Measurements from ENCODE around the gene PCOLCE2. TPM values are rescaled to one million over a fixed set of nuclear protein-coding genes. Genes with fewer than 3 reads are reported as not detected.

Gene PCOLCE2
- total and polyA plus RNA-seq, 2 donors (not counting 3 experiments of a cell fraction or from before 2014, with no cell fraction given), result not detected

- intact Hi-C loops (cut with micrococcal nuclease), result no loop called here
- ChIA-PET POLR2A (no interaction called here), CTCF (no interaction called here)
- FAIRE-seq (no peak), DNase-seq (ENCODE audit: low read depth, low spot score) (no peak)
- TF ChIP-seq JUN (IDR thresholded peaks at IDR 0.05; ENCODE audit: borderline replicate concordance, insufficient read depth, insufficient read length, low read depth), result no peak
- TF ChIP-seq, protein P1, sequence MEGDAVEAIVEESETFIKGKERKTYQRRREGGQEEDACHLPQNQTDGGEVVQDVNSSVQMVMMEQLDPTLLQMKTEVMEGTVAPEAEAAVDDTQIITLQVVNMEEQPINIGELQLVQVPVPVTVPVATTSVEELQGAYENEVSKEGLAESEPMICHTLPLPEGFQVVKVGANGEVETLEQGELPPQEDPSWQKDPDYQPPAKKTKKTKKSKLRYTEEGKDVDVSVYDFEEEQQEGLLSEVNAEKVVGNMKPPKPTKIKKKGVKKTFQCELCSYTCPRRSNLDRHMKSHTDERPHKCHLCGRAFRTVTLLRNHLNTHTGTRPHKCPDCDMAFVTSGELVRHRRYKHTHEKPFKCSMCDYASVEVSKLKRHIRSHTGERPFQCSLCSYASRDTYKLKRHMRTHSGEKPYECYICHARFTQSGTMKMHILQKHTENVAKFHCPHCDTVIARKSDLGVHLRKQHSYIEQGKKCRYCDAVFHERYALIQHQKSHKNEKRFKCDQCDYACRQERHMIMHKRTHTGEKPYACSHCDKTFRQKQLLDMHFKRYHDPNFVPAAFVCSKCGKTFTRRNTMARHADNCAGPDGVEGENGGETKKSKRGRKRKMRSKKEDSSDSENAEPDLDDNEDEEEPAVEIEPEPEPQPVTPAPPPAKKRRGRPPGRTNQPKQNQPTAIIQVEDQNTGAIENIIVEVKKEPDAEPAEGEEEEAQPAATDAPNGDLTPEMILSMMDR (IDR thresholded peaks at IDR 0.05; ENCODE audit: extremely low read depth in 1 of 2, insufficient read depth in 1 of 2, low read depth in 1 of 2, low read length in 2 of 2), result no peak
- no peak for TF ChIP-seq POLR2AphosphoS5 (IDR thresholded peaks at IDR 0.05; ENCODE audit: insufficient read depth, low read depth, low read length)
- no peak for TF ChIP-seq POLR2A (IDR thresholded peaks at IDR 0.05; ENCODE audit: low read depth, low read length)
- no peak for TF ChIP-seq FOS (IDR thresholded peaks at IDR 0.05; ENCODE audit: borderline replicate concordance, insufficient read depth, low read length)
- Histone ChIP-seq H2AFZ (ENCODE audit: low read depth, low read length) (no peak overlapping the region), H3K4me1 (ENCODE audit: control insufficient read depth, extremely low read depth, insufficient read depth, low read length) (no peaks in the 10 kb centered on the region), H3K27ac (ENCODE audit: insufficient read depth, low read depth, low read length) (no peak overlapping the region), H3K79me2 (ENCODE audit: control insufficient read depth, insufficient read depth, low read length) (no peaks in the 10 kb centered on the region), H3K36me3 (ENCODE audit: control insufficient read depth in 2 of 2, extremely low read depth in 1 of 2, insufficient read depth in 2 of 2, low read length in 2 of 2) (no peaks in the 10 kb centered on the region), H3K4me3 (replicated peaks in 1 of 3; ENCODE audit: insufficient read depth in 1 of 3, low read depth in 1 of 3, low read length in 3 of 3) (no peak overlapping the region), H4K20me1 (replicated peaks; ENCODE audit: control insufficient read depth, extremely low read depth, insufficient read depth, low read length) (no peaks in the 10 kb centered on the region), H3K9me1 (replicated peaks; ENCODE audit: control insufficient read depth, extremely low read depth, insufficient read depth, low read length) (no peaks in the 10 kb centered on the region), H3K9ac (replicated peaks; ENCODE audit: extremely low read depth, insufficient read depth, low read length) (no peak overlapping the region), H3K27me3 (ENCODE audit: control insufficient read depth in 2 of 2, insufficient read depth in 2 of 2, low read length in 2 of 2) (peaks cover 0 to 2% of the 10 kb centered on the region in 2 experiments), H3K9me3 (replicated peaks; ENCODE audit: control insufficient read depth, insufficient read depth, low read length) (no peaks in the 10 kb centered on the region), H3K4me2 (ENCODE audit: insufficient read depth, low read length) (no peak overlapping the region)
- dilution Hi-C loops (cut with MboI; ENCODE audit: extremely low pct_ligation_motif_present, low sequenced_read_pairs), result no loop called here
- BruUV-seq (replicated peaks), result no TSS peak
Measured at GRCh38 chr3:142907996-142908395, 19.1 kb upstream of the PCOLCE2 start.

Measured in endothelial cell of umbilical vein (primary cell).